IPS DF 19.7 (cell line): Measurements from ENCODE around the gene RRAS2.

Experiments used
- DNase-seq: peaks from one replicate; pipeline ENCODE4 v3.0.0-alpha.2; 2013; ENCODE audit warnings: low read depth, low spot score

RRAS2 gene

DNA sequence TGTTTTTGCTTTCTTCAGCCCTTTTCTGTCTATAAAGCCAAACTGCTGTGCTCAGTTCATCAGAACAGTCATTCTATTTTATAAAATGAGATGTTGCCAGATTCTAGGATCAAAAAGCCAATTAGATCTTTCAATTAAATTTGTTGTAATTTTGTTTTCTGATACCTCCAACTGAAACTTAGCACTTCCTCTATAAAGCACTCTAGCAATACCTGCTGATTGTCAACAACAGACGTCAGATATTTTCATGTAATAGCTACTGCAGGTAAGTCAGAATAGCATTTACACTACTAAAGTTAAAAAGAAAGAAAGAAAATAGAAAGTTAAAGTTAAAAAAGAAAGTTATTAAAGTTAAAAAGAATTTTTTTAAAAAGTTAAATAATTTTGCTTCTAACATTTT, 19.6 kb downstream of the RRAS2 start:
- DNase-seq: no peak

DNA sequence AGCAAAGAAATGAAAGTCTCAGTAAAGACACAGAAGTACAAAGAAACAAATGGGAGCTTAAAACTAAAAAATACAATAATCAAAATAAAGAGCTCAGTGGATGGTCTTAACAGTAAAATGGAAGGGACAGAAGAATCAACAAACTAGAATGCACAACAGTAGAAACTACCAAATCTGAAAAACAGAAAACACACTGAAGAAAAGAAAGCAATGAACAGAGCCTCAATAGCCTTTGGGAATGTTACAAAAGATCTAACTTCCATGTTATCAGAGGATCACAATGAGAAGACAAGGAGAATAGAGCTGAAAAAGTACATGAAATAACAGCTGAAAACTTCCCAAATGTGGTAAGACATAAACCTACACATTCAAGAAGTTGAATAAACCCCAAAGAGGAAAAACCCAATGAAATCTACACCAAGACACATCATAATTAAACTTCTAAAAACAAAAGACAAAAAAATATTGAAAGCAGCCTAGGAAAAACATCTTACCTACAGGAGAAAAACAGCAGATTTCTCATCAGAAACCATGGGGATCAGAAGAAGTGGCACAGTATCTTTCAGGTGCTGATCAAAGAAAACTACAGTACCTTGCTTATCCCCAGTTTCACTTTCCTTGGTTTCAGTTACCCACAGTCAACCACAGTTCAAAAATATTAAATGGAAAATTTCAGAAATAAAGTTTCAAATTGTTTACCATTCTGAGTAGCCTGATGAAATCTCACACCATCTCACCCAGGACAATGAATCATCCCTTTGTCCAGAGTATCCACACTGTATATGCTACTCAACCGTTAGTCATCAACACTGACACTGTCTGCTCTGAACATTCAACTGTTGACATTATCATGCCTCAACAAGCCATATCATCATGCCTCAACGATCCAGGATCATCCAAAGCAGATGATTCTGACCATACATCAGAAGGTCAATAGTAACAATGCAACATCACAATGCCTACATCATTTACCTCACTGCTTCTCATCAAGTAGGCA, 22.2 kb downstream of the RRAS2 start:
- no peak for DNase-seq

DNA sequence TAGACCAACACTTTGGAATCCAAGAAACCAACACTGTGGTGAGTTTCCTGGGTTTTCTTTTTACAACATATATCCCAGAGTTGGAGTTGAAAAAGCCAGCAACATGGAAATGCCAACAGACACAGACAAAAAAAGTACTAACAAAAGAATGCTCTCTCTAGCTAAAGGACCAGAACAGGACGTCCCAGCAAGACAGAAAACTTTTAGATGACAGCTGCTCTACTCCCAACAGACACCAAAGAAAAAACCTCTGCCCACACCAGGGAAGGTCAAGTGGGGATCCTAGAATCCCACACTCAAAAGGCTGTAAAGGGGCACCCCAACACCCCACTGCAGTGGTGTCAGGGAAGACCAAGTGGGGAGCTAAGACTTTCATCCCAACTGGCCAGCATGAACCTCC, 23.3 kb downstream of the RRAS2 start:
- DNase-seq: no peak

DNA sequence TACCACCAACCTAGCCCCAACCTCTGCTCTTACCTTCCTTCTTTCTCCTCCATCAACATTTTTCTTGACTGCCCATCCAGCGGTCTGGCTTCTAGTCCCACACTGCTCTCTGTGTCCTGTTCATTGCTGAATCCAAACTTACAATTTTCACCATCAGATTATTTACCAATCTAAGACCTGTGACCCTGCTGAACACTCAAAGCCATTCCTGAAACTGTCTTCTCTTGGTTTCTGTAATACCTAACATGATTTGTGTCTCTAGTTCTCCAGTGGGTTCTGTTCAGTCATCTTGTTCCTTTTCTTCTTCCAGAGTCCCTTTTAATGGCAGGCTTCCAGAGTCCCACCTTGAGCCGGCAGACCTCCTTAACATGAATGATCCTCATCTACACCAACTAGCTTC, 24.1 kb downstream of the RRAS2 start:
- DNase-seq: no peak

DNA sequence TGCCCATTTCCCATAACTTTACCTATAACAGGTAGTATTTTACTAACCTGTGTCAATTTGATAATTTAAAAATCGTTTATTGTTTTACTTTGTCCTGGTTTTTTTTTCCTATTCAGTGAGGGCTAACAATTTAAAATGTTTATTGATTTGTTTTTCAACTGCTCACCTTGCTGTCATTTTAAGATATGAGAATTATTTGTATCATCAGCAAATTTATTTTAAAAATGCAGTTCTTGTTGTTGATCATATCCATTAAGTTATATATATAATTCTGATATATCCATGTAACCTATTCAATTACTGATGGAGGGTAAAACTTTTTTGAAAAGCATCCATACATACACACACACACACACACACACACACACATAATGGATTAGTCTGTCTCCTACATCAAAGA, 24.8 kb downstream of the RRAS2 start:
- DNase-seq: no peak

DNA sequence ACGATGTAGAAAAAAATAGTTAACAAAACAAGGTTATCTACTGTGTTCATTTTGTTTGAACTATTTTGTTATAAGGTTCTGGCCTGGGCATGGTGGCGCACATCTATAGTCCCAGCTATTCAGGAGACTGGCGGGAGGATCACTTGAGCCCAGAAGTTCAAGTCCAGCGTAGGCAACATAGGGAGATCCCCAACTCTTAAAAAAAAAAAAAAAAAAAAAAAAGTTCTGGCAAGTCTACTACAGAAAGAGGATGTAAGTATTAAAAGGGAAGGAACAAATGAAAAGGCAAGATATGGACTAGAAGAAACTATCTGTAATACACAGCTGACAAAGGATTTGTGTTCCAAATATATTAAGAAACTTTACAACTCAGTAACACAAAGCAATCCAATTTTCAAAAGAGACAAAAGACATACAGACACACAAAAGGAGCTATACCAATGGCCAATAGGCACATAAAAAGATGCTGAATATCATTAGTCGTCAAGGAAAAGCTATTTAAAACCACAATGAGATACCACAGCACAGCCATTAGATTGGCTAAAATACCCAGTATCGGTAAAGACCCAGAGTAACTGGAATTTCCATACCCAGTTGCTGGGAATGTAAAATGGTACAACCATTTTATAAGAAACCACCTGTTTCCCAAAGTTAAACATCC, 27.4 kb downstream of the RRAS2 start:
- DNase-seq: no peak

DNA sequence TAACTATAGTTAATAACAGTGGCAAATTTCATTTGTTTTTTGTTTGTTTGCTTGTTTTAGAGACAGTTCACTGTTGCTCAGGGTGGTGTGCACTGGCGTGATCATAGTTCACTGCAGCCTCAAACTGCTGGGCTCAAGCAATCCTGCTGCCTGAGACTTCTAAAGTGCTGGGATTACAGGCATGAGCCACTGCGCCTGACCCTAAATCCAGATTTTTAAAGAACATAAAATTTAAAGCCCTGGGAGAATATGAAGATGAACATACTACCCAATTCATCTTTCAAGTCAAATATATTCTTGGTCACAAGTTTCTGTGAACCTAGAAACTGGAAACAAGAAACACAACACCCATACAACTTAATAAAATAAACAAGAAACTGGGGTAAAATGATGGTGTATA, 28.1 kb downstream of the RRAS2 start:
- no peak for DNase-seq

DNA sequence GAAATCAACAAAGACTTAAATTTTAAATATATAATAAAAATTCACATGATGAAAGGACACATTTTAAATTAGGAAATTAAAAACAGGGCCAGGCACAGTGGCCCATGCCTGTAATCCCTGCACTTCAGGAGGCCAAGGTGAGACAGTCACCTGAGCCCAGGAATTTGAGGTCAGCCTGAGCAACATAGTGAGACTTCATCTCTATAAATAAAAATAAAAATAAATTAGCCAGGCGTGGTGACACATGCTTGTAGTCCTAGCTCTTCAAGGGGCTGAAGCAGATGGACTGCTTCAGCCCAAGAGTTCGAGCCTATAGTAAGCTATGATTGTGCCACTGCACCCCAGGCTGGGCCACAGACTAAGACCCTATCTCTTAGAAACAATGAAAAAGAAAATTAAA, 29.3 kb downstream of the RRAS2 start:
- no peak for DNase-seq

DNA sequence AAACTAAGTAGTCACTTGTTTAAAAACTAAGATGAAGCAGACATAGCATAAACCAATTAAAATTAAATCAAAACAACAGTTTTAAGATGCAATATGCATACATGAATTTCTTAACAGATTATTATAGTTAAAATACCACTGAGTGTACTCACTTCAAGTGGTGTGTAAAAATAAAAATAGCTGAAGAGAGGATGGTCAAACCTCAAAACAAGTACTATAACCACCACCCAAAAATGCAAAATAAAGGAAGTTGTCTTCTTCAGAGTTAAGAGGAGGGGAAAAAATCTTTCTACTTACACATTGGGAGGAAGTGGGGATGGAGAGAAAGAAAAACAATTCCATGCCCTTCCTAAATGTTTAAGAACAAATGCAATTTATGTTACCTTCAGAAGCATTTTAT, 31.9 kb downstream of the RRAS2 start:
- DNase-seq: no peak

DNA sequence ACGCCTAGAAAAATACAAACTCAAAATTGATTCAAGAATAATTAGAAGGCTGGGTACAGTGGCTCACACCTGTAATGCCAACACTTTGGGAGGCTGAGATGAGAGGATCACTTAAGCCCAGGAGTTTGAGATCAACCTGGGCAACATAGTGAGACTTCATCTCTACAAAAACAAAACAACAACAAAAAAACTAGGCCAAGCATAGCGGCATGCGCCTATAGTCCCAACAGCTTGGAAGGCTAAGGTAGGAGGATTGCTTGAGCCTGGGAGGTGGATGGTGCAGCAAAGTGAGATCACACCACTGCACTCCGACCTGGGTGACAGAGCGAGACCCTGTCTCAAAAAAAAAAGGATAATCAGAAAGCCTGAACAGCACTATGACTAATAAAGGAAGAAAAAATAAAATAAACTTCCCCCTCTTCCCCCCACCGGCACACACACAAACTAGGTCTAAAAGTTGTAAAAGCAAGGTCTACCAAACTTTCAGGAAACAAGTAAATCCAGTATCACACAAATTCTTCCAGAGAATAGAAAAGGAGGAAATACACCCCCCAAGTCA, 35.8 kb downstream of the RRAS2 start:
- no peak for DNase-seq

DNA sequence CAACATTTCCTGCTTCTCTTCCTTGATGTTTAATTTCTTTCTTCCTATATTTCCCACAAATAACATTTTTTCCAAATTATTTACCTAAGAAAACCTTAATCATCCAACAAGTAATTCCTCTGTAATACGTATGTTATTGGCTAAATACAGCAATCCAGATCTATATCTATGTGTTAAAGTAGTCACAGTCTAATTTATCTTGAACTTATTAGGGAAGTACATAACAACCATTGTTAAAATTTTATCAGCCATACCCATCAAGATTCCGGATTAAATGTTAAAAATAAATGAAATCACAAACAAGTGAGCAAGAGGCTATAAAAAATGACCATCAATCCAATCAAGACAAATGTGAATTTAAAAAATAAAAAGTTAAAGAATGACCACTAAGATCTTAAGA, 36.5 kb downstream of the RRAS2 start:
- no peak for DNase-seq

DNA sequence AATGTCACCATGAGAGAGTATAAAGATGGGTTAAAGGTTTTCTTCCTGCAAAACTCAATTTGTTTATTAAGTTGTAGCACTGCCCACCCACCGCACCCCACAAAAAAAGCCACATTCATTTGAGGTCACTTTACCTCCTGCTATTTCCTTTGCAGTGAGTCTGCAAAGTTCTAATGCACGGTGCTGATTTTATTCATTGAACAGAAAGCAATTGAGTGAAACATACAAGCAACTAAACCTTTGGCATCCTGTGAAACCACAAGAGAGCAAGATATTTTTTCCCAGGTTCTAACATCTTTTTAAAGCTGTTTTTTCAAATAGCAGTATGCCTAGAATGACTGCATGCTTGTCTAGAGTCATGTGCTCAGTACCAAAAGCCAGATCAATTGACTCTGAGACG, 39.0 kb downstream of the RRAS2 start:
- DNase-seq: no peak

DNA sequence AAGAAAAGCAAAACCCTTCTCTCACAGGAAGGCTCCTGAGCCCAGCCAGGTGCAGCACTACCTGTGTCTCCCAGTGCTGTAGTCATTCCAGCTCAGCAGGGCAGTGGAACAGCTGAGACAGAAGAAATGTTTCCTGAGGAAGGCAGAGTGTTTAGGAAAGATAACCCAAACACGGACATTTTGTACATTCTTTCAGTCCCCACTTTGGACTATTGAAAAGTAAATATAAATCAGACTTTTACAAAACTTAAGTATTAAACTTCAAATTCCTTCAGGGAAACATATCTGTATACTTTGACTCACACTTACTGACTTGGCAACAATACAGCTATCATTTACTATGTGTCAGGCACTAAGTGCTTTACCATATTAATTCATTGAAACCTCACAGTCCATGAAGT, 40.4 kb downstream of the RRAS2 start:
- DNase-seq: no peak

DNA sequence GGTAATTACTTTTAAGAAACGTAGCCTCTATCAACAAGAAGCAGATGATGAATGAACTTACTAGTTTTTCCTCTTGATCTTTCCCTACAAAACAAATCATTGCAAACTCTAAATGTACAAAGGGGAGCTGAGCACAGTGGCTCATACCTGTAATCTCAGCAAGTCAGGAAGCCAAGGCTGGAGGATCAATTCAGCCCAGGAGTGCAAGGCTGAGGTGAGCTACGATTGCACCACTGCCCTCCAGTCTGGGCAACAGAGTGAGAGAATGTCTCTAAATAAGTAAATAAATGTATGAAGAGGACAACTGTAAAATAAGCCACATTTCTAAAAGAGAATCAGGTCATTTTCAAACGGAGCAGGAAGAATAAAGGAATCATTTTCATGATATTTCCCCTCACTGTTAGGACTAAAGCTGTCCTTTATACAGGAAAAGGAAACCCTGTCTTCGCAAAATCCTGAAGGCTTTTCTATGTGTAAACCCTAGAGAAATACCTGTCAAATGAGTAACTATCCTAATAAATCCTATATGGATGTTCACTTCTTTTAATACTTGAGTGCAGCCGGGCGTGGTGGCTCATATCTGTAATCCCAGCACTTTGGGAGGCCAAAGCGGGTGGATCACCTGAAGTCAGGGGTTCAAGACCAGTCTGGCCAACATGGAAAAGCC, 41.2 kb downstream of the RRAS2 start:
- no peak for DNase-seq

DNA sequence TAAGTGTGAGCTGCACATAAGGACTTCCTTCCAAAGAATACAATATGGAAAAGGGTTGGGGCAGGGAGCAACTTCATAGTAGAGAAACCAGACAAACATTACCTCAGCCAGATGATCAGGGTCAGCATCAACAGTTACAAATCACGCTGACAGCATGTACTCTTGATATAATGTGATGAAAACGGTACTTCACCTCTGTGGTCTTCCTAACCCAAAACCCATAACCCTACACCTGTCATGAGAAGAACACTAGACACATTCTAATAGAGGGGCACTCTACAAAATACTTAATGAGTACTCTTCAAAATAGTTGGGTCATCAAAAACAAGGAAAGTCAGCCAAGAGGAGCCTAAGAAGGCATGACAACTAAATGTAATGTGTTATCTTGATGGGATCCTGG, 43.9 kb downstream of the RRAS2 start:
- no peak for DNase-seq

DNA sequence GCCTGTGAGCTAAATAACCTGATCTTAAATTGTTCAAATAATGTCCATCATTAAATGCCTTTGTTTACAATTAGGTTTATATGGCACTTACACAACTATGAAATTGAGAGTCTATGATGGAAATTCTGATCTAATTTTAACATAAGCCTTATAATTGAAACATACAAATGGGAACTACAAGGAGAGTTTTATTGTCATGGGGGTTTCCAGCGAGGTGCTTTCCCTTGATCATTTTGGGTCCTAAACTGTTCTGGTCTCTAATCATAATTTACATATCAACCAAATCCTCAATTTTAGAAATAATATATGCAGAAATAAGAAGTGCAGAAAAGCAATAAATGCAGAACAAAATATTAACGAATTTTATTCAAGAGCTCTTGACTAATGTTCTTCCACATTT, 44.9 kb downstream of the RRAS2 start:
- no peak for DNase-seq

DNA sequence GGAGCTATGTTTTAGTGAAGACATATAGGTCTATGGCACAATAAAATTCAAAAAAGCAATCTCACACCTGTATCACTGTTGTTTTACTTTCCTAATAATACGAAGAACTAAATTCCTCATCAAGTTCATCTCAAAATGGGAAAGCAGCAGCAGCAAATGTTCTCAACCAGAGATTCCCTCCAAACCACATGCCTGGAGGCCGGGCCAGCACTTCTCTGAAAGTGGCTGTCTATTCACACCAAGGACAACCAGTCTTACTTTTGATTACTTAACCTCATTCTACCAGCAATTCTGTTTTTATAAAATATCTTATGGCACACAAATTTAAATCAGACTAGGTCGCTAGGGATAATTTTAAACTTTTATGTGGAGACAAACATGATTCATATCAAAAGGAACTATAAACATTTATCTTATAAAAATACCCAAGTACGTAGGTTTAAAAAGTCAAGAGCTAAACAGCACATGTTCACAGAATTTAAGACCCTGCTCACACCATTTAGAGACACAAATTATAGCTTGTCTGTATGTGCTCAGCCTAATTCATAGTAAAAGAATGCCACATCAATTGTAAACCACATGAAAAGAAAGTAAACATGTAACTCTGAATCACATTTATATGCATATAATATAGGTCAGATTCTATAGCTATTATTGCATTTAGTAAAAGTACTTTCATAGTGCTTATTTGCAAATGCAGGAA, 46.1 kb downstream of the RRAS2 start:
- DNase-seq: no peak

DNA sequence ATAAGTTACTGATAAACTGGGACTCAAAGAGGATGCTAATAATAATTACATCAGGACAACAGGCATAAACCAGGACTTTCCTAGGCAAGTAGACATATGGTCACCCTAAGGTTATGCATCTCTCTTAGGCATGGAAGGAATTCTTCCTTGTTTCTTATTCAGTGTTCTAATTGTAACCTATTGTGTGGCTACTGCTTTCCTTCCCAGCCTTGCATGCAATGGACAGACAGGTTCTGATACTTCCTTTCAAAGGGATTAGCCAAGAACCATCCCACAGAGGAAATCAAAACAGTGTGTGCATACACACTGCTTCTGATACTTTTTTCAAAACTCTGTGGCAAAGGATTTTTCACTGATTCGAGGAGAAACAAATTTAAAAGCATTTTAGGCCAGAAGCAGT, 48.3 kb downstream of the RRAS2 start:
- DNase-seq: no peak

DNA sequence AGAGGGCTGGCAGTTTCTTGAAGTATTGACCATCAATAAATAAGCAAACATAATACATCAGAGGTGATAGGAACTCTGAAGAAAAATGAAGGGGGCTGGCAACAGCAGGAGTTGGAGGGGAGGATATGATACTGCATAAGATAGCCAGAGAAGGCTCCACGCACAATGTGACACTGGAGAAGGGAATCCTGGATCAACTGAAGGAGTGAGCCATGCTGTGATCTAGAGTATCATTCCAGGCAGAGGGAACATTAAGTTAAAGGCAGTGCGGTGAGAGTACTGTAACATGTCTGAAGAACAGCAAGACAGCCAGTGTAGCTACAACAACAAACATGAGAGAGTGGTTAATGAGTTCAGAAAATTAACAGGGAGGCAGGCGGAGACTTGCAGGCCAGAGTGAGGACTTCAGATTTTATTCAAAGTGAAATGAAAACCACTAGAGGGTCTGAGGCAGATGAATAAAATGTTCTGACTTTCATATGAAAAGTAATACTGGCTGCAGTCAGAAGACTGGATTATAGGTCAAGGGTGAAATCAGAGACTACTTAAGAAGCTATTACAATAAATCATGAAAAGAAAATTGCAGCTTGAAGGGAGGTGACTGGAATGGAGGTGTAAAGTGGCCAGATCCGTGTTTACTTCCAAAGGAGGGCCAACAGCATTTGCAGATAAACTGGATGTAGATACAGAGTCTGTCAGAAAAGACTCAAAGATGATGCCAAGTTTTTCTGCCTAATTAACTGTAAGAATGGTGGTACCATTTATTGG, 49.4 kb downstream of the RRAS2 start:
- no peak for DNase-seq

DNA sequence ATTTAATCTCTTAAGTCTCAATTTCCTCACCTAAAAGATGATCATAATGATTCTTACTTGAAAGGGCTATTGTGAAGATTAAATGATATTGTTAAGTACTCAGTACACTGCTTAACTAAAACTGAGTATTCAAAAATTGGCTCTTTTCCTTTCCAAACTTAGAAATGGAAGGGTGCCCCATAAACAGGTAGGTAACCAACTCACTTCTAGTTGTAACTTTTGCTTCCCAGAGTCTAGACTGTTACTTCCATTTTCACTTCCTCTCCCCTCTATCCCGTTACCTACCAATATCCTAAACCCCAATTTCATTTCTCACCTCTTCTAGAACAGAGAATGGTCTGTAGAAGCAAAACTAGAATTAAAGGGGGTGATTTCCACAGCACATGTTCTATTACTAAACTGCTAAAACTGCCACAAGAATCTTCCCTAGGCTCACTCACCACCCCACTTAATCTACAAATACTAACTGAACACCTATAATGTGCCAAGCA, 50.0 kb downstream of the RRAS2 start:
- DNase-seq: no peak
